IMR-90 (cell line): ENCODE results near the gene API5. TPM values are rescaled to one million over a fixed set of nuclear protein-coding genes. Genes with fewer than 3 reads are reported as not detected.

Source experiments
- ATAC-seq: fragments of 200-7000 bp; cut with Tn5 transposase; 2 replicates; pipeline ENCODE4 v1.9.1; 2020; ENCODE audit warnings: low read depth, mild to moderate bottlenecking, moderate library complexity
- BruUV-seq: library from RNA; stranded (reverse); fragments of 400-500 nt; replicated peaks from 2 replicates; lab custom pipeline; 2021; lab: Mats Ljungman, UMichigan
- CTCF ChIA-PET: fragments of 300-600 bp; formaldehyde crosslinking; extraction: SDS; loops from one replicate; lab custom pipeline; 2021; ENCODE audit warnings: antibody characterized with exemption; lab: Yijun Ruan, JAX
- POLR2A ChIA-PET: fragments of 300-600 bp; sonication (Branson Sonifier 250); formaldehyde crosslinking; loops from one replicate; lab custom pipeline; 2022; ENCODE audit warnings: antibody characterized with exemption; ENCODE audit not compliant: unreplicated experiment; lab: Charles Lee
- DNase-seq: peaks from one replicate; pipeline ENCODE4 v3.0.0; 2013
- H2AFZ ChIP-seq: replicated peaks from 2 replicates; pipeline ENCODE3; 2013; ENCODE audit warnings: low read length, mild to moderate bottlenecking; ENCODE audit not compliant: poor library complexity
- H2AK5ac ChIP-seq: 2 replicates; pipeline ENCODE4 v1.6.1; 2013; ENCODE audit warnings: low read depth, low read length, inconsistent platforms
- H2AK9ac ChIP-seq: replicated peaks from 2 replicates; pipeline ENCODE3; 2013; ENCODE audit warnings: mild to moderate bottlenecking, low read depth, low read length, moderate library complexity; ENCODE audit not compliant: poor library complexity
- H2BK120ac ChIP-seq: 2 replicates; pipeline ENCODE4 v1.6.1; 2013; ENCODE audit warnings: low read depth, low read length, inconsistent platforms
- H2BK15ac ChIP-seq: 3 replicates; pipeline ENCODE4 v1.6.1; 2013; ENCODE audit warnings: low read depth, low read length, inconsistent platforms
- H2BK20ac ChIP-seq: 2 replicates; pipeline ENCODE4 v1.6.1; 2013; ENCODE audit warnings: low read depth, mild to moderate bottlenecking, inconsistent platforms, low read length, moderate library complexity
- H2BK5ac ChIP-seq: 2 replicates; pipeline ENCODE4 v1.6.1; 2013; ENCODE audit warnings: mild to moderate bottlenecking, low read depth, low read length, inconsistent platforms; ENCODE audit not compliant: poor library complexity, severe bottlenecking
- H3K14ac ChIP-seq: replicated peaks from 2 replicates; pipeline ENCODE4 v1.6.1; 2013; ENCODE audit warnings: low read depth, low read length, inconsistent platforms
- H3K18ac ChIP-seq: 2 replicates; pipeline ENCODE4 v1.6.1; 2013; ENCODE audit warnings: low read depth, low read length, control low read depth
- H3K23ac ChIP-seq: 2 replicates; pipeline ENCODE4 v1.6.1; 2013; ENCODE audit warnings: low read depth, low read length, inconsistent platforms
- H3K27ac ChIP-seq: 2 replicates; pipeline ENCODE4 v1.5.1; 2013; ENCODE audit warnings: mild to moderate bottlenecking, control low read depth, low read length; ENCODE audit not compliant: insufficient read depth
- H3K27me3 ChIP-seq: 2 replicates; pipeline ENCODE4 v1.6.1; 2013; ENCODE audit warnings: low read length; ENCODE audit not compliant: control insufficient read depth, insufficient read depth
- H3K36me3 ChIP-seq: 2 replicates; pipeline ENCODE4 v1.6.1; 2013; ENCODE audit warnings: low read length, mixed read lengths; ENCODE audit not compliant: control insufficient read depth, insufficient read depth
- H3K4ac ChIP-seq: 2 replicates; pipeline ENCODE4 v1.6.1; 2013; ENCODE audit warnings: low read depth, low read length, inconsistent platforms
- H3K4me1 ChIP-seq: 2 replicates; pipeline ENCODE4 v1.6.1; 2013; ENCODE audit warnings: low read length, mixed read lengths; ENCODE audit not compliant: control insufficient read depth, insufficient read depth
- H3K4me2 ChIP-seq: 2 replicates; pipeline ENCODE4 v1.6.1; 2013; ENCODE audit warnings: low read depth, mild to moderate bottlenecking, control low read depth, low read length, moderate library complexity
- H3K4me3 ChIP-seq: 2 replicates; pipeline ENCODE4 v1.5.1; 2013; ENCODE audit warnings: low read depth, mild to moderate bottlenecking, control low read depth, low read length, moderate library complexity; ENCODE audit not compliant: insufficient read depth
- H3K56ac ChIP-seq: 2 replicates; pipeline ENCODE4 v1.6.1; 2013; ENCODE audit warnings: low read length, inconsistent platforms; ENCODE audit not compliant: insufficient read depth; ENCODE audit errors: extremely low read depth
- H3K79me1 ChIP-seq, 2 experiments: 2 replicates each; pipeline ENCODE4 v1.6.1; 2013; ENCODE audit warnings: low read length in 2 of 2, inconsistent platforms in 1 of 2, low read depth in 1 of 2
- H3K9ac ChIP-seq: 2 replicates; pipeline ENCODE4 v1.6.1; 2013; ENCODE audit warnings: low read depth, low read length, control low read depth
- H3K9me1 ChIP-seq: 2 replicates; pipeline ENCODE4 v1.6.1; 2013; ENCODE audit warnings: low read length, inconsistent platforms; ENCODE audit not compliant: insufficient read depth
- H3K9me3 ChIP-seq: 2 replicates; pipeline ENCODE4 v1.6.1; 2013; ENCODE audit warnings: low read length; ENCODE audit not compliant: control insufficient read depth, insufficient read depth
- H4K20me1 ChIP-seq: 2 replicates; pipeline ENCODE4 v1.6.1; 2013; ENCODE audit warnings: low read length, inconsistent platforms; ENCODE audit not compliant: insufficient read depth
- H4K5ac ChIP-seq: 2 replicates; pipeline ENCODE4 v1.6.1; 2013; ENCODE audit warnings: mild to moderate bottlenecking, low read depth, low read length, control low read depth
- H4K8ac ChIP-seq, 2 experiments: 2 replicates each; pipeline ENCODE4 v1.6.1; 2013; ENCODE audit warnings: low read depth in 2 of 2, low read length in 2 of 2, control low read depth in 1 of 2, inconsistent platforms in 1 of 2
- H4K91ac ChIP-seq: 2 replicates; pipeline ENCODE4 v1.6.1; 2013; ENCODE audit warnings: low read depth, low read length, inconsistent platforms; ENCODE audit not compliant: insufficient read depth
- CTCF ChIP-seq: conservative IDR thresholded peaks from 2 replicates; pipeline ENCODE4 v1.5.1; 2012; ENCODE audit warnings: mild to moderate bottlenecking, low read depth, low read length, improper control_type of control experiment
- MAFK ChIP-seq: IDR thresholded peaks from 2 replicates; pipeline ENCODE4 v1.6.1; 2012; ENCODE audit warnings: low read depth, low read length, improper control_type of control experiment
- RAD21 ChIP-seq: IDR thresholded peaks from 2 replicates; pipeline ENCODE4 v1.6.1; 2012; ENCODE audit warnings: low read length, improper control_type of control experiment
- RCOR1 ChIP-seq: IDR thresholded peaks from 2 replicates; pipeline ENCODE4 v1.6.1; 2012; ENCODE audit warnings: mild to moderate bottlenecking, low read length, improper control_type of control experiment; ENCODE audit not compliant: insufficient replicate concordance
- USF2 ChIP-seq: fragments of 150-350 bp; IDR thresholded peaks from 2 replicates; pipeline ENCODE4 v1.6.1; 2017; ENCODE audit warnings: mild to moderate bottlenecking, antibody characterized with exemption, low read length, low read depth
- WGBS, 2 experiments: methylation state at CpG; one replicate each; pipeline versions ENCODE4 v1.1.5 to v1.1.7; 2013; ENCODE audit warnings: missing lambda C conversion rate in 2 of 2; ENCODE audit not compliant: insufficient read length in 1 of 2; ENCODE audit errors: extremely low coverage in 2 of 2; 5-methylcytosine and 5-hydroxymethylcytosine counted together
- dilution Hi-C: fragments of 300-500 bp; cut with HindIII; formaldehyde crosslinking; loops from one replicate; pipeline ENCODE4 v1.14.3; 2018; ENCODE audit warnings: low sequenced_read_pairs; ENCODE audit not compliant: unreplicated experiment
- in situ Hi-C: fragments of 300-500 bp; cut with MboI; formaldehyde crosslinking; loops from 3 replicates; pipeline ENCODE4 v1.14.3; 2019; ENCODE audit warnings: low sequenced_read_pairs, inconsistent platforms, mixed read lengths
- intact Hi-C: fragments of 100-400 bp; cut with micrococcal nuclease; formaldehyde crosslinking; loops from 2 replicates; pipeline ENCODE4 v1.10.0; 2022
- polyA plus RNA-seq, 3 experiments: library from polyadenylated mRNA; depleted of rRNA; stranded (reverse); fragments of >200 nt; gene quantifications; 2 replicates each; pipeline ENCODE4 v1.2.3, GENCODE V29; 2012; ENCODE audit warnings: low replicate concordance in 1 of 3
- total RNA-seq: library from RNA; depleted of rRNA; stranded (reverse); fragments of >200 nt; gene quantifications from 2 replicates; pipeline ENCODE4 v1.2.3, GENCODE V29; 2012

Gene API5
- total and polyA plus RNA-seq, 2 of the 4 experiments (the other 2 are of a cell fraction), result 44.9 to 59.9 TPM

GRCh38 chr11:43278193-43278956 lies 33.4 kb upstream of the API5 start:
- in situ Hi-C loops, result loop anchor here (25.0 kb wide), 1 partner anchor 1816 kb away; the partner anchor contains the start of gene LRRC4C
- no peaks in the 10 kb centered on the region for H3K27me3 ChIP-seq
- H3K56ac ChIP-seq, result no peak overlapping the region
- H2AK9ac ChIP-seq, result no peak overlapping the region
- BruUV-seq, result no TSS peak
- ChIA-PET CTCF (interaction anchor here (0.7 kb wide), 1 partner anchor 1823 kb away, joined by 3 read pairs; no protein-coding TSS in a partner anchor), POLR2A (no interaction called here)
- H3K36me3 ChIP-seq, result no peaks in the 10 kb centered on the region
- no peak overlapping the region for H3K18ac ChIP-seq
- no peak overlapping the region for H4K5ac ChIP-seq
- intact Hi-C loops, result no loop called here
- no peaks in the 10 kb centered on the region for H3K79me1 ChIP-seq
- H4K8ac ChIP-seq, result no peak overlapping the region
- no peak overlapping the region for H3K9ac ChIP-seq
- H2BK20ac ChIP-seq, result no peak overlapping the region
- dilution Hi-C loops, result no loop called here
- no peak overlapping the region for H2BK15ac ChIP-seq
- no peak overlapping the region for H3K14ac ChIP-seq
- ATAC-seq (peak; percentile 81), DNase-seq (peak; percentile 23)
- H2AK5ac ChIP-seq, result no peak overlapping the region
- no peaks in the 10 kb centered on the region for H4K20me1 ChIP-seq
- TF ChIP-seq MAFK (no peak), CTCF (peak; percentile 53), RCOR1 (no peak), USF2 (no peak), RAD21 (peak; percentile 53)
- no peak overlapping the region for H2AFZ ChIP-seq
- H2BK120ac ChIP-seq, result no peak overlapping the region
- no peak overlapping the region for H3K4me2 ChIP-seq
- H3K4me1 ChIP-seq, result no peaks in the 10 kb centered on the region
- H3K9me3 ChIP-seq, result no peaks in the 10 kb centered on the region
- no peak overlapping the region for H4K91ac ChIP-seq
- H3K23ac ChIP-seq, result no peak overlapping the region
- H3K4ac ChIP-seq, result no peak overlapping the region
- H3K4me3 ChIP-seq, result no peak overlapping the region
- WGBS, 2 experiments, result no CpG with 5 or more reads among the region's 9 CpGs
- H3K27ac ChIP-seq, result no peak overlapping the region
- no peaks in the 10 kb centered on the region for H3K9me1 ChIP-seq
- H2BK5ac ChIP-seq, result no peak overlapping the region
